Measurements from ENCODE around the gene GNAI3.

Gene GNAI3

DNA sequence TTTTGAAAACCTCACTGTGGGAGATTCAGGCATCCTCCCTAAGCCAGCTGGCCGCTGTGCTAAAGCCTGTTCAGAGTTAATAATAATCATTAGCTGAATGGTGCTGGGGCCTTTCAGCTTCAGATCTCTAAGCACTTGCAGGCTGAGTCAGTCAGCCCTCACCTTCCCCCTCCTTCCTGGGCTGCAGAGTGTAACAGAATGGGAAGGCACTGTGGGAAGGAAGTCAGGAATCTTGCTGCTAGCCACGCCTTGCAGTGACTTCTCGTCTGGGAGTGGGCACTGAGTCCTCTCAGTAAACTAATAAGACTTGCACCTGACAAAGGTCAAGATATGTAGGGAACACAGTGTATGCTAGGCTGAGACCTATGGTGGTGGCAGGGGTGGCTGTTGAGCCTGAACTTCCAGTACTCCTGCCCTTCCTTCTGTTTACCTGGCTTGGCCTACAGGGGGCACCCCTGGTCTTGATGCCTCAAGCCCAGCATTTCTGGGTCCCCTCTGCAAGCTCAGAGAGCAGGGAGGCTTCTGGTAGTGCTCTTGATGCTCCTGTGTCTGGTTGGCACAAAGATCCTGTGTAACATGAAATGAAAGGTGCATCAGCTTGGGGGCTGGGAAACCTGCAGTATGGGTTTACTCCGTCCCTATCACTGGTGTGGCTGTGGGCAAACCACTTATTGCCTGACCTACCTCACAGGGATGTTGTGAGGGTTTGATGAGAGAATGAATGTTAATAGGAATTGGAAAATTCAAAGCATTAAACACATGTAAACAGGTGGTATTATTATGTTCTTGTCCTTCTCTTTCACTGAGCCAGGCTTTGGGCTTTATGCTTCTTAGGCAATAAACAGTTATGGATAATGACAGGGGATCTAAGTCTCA lies 48.5 kb upstream of the GNAI3 start (continued):
- TF ChIP-seq, protein P1, sequence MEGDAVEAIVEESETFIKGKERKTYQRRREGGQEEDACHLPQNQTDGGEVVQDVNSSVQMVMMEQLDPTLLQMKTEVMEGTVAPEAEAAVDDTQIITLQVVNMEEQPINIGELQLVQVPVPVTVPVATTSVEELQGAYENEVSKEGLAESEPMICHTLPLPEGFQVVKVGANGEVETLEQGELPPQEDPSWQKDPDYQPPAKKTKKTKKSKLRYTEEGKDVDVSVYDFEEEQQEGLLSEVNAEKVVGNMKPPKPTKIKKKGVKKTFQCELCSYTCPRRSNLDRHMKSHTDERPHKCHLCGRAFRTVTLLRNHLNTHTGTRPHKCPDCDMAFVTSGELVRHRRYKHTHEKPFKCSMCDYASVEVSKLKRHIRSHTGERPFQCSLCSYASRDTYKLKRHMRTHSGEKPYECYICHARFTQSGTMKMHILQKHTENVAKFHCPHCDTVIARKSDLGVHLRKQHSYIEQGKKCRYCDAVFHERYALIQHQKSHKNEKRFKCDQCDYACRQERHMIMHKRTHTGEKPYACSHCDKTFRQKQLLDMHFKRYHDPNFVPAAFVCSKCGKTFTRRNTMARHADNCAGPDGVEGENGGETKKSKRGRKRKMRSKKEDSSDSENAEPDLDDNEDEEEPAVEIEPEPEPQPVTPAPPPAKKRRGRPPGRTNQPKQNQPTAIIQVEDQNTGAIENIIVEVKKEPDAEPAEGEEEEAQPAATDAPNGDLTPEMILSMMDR (tag by site-specific recombination; IDR thresholded peaks at IDR 0.05): peak; percentile 63

- Histone ChIP-seq H3K4me1 (ENCODE audit: control insufficient read depth, insufficient read depth, low read length) (no peaks in the 10 kb centered on the region), H3K4me3 (ENCODE audit: low read depth, low read length) (no peak overlapping the region), H3K9me3 (ENCODE audit: control insufficient read depth, insufficient read depth, low read depth, low read length) (no peaks in the 10 kb centered on the region), H3K27ac (ENCODE audit: extremely low read depth, low read depth, low read length) (no peak overlapping the region), H3K36me3 (ENCODE audit: control insufficient read depth in 2 of 2, insufficient read depth in 1 of 2, low read length in 2 of 2) (peaks cover 0 to 45% of the 10 kb centered on the region in 2 experiments; a peak in 1 of 3 replicates)
- TF ChIP-seq ZSCAN4 (tag by site-specific recombination; IDR thresholded peaks at IDR 0.05) (peak; percentile 72), ZSCAN16 (tag by site-specific recombination; IDR thresholded peaks at IDR 0.05) (0 out of 2 replicates have a peak, but pooled peaks have one; percentile 44), ZNF530 (tag by site-specific recombination; IDR thresholded peaks at IDR 0.05; ENCODE audit: low read depth) (no peak)
- ChIA-PET CTCF (interaction anchor here (0.6 to 36.3 kb wide), 6 partner anchors 10 to 341 kb away, joined by 3 to 1152 read pairs (median 38); partner anchors contain the start of genes AMIGO1 and GPR61), POLR2A (no interaction called here)
Observed at GRCh38 chr1:109500941-109501381, 47.5 kb upstream of the GNAI3 start.

DNA sequence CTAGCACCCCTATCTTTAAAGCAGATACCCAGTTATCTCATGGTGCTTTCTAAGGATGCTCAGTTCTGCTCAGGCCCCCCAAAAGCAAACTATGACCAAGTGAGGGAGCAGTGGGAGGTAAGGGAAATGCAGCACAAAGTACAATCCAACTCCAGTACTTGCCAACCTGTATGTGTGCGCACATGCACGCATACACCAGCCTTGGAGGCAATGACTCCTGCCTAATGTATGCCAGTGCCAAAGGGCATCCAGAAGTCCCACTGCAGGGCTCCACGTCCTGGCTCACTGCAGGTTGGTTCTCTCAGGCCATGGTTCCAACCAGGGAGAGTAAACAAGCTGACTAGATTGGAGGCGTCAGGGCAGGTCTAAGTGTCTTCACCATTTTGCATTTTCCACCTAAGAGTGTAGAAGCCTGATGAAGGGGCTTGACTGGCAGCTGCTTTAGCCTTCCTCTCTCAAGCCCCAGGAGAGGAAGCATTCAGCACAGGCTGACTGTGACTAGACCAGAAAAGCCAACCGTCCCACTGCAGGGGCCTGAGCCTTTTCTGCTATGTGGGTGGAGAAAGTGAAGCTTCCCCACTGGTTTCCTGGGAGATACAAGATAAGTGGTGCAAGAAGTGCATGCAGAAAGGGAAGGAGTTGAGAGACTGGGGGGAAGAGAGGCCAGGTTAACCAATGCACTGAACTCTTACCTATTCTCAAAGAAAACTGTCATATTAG lies 46.6 kb upstream of the GNAI3 start:
- H3K9me3 ChIP-seq (ENCODE audit: control insufficient read depth, insufficient read depth, low read depth, low read length): no peaks in the 10 kb centered on the region
- TF ChIP-seq ZNF157 (tag by site-specific recombination; IDR thresholded peaks at IDR 0.05): no peak
- peak; percentile 20; the same call in 1 of the 2 replicates for TF ChIP-seq EGR2 (tag by site-specific recombination; IDR thresholded peaks at IDR 0.05; ENCODE audit: low read depth)
- no peak for TF ChIP-seq ZBTB6 (tag by site-specific recombination; IDR thresholded peaks at IDR 0.05)
- peak; percentile 70 for TF ChIP-seq ZIC2 (tag by site-specific recombination; IDR thresholded peaks at IDR 0.05)
- TF ChIP-seq ZNF221 (tag by site-specific recombination; IDR thresholded peaks at IDR 0.05; ENCODE audit: borderline replicate concordance): no peak
- TF ChIP-seq ZNF26 (tag by site-specific recombination; IDR thresholded peaks at IDR 0.05): no peak
- 0 out of 2 replicates have a peak, but pooled peaks have one; percentile 40 for TF ChIP-seq ZFHX2 (tag by site-specific recombination; conservative IDR thresholded peaks at IDR 0.05)
- no peak overlapping the region for H3K27ac ChIP-seq (ENCODE audit: extremely low read depth, low read depth, low read length)
- CTCF ChIA-PET: interaction anchor here (0.7 to 36.3 kb wide), 3 partner anchors 9 to 31 kb away, joined by 4 to 1152 read pairs (median 72); partner anchors contain the start of gene GPR61
- no peaks in the 10 kb centered on the region for H3K4me1 ChIP-seq (ENCODE audit: control insufficient read depth, insufficient read depth, low read length)
- POLR2A ChIA-PET: no interaction called here
- H3K36me3 ChIP-seq (ENCODE audit: control insufficient read depth in 2 of 2, insufficient read depth in 1 of 2, low read length in 2 of 2): peaks cover 0 to 37% of the 10 kb centered on the region in 2 experiments; a peak in 1 of 3 replicates
- no peak overlapping the region for H3K4me3 ChIP-seq (ENCODE audit: low read depth, low read length)
